Prostate gland (tissue), 2 donors: ENCODE measurements around the gene SHC4.

Experiments
- CTCF ChIP-seq, 4 experiments: fragments of 200-600 bp in 2 of 4; fragments of 450-650 bp in 2 of 4; sonication (generic) in 2 of 4; IDR thresholded peaks; 1 replicate in 3 of 4; 2 replicates in 1 of 4; pipeline ENCODE4 v1.5.1; 2016 to 2019; ENCODE audit warnings: antibody characterized with exemption in 4 of 4, mild to moderate bottlenecking in 2 of 4, moderate library complexity in 2 of 4
- POLR2A ChIP-seq: fragments of 450-650 bp; IDR thresholded peaks from one replicate; pipeline ENCODE4 v1.6.1; 2016; ENCODE audit warnings: antibody characterized with exemption, mild to moderate bottlenecking

- TF ChIP-seq CTCF (IDR thresholded peaks at IDR 0.05), result no peak
- no peak for TF ChIP-seq POLR2A
Observed at GRCh38 chr15:48811325-48811958, 152.3 kb downstream of the SHC4 start.
